LNCAP (cell line): ENCODE measurements around the gene PARL.

Experiments used
- CTCF ChIP-seq: fragments of 450-650 bp; IDR thresholded peaks from 2 replicates; pipeline ENCODE4 v1.5.1; 2017; ENCODE audit warnings: mild to moderate bottlenecking

PARL gene

GRCh38 chr3:183898028-183898431 is 13.3 kb upstream of the PARL start:
- no peak for TF ChIP-seq CTCF

GRCh38 chr3:183897606-183898005 is 12.9 kb upstream of the PARL start:
- TF ChIP-seq CTCF = no peak

- TF ChIP-seq CTCF = no peak
Observed at GRCh38 chr3:183896610-183897009, 11.9 kb upstream of the PARL start.

GRCh38 chr3:183896184-183896583 is 11.5 kb upstream of the PARL start:
- TF ChIP-seq CTCF = no peak

- no peak for TF ChIP-seq CTCF
Observed at GRCh38 chr3:183895774-183896173, 11.1 kb upstream of the PARL start.

- TF ChIP-seq CTCF = peak; percentile 80
Observed at GRCh38 chr3:183895296-183895695, 10.6 kb upstream of the PARL start.

- no peak for TF ChIP-seq CTCF
Observed at GRCh38 chr3:183892610-183893214, 8.0 kb upstream of the PARL start.

GRCh38 chr3:183885766-183886165 is 1.1 kb upstream of the PARL start:
- TF ChIP-seq CTCF = no peak
